Astrocyte (in vitro differentiated cells and primary cell): Measurements from ENCODE around the gene RNF207. TPM values are rescaled to one million over a fixed set of nuclear protein-coding genes. Genes with fewer than 3 reads are reported as not detected.

Source experiments
- DNase-seq: peaks from one replicate; pipeline ENCODE4 v3.0.0-alpha.2; 2010; ENCODE audit warnings: low read depth
- FAIRE-seq: peaks from 2 replicates; lab custom pipeline; 2011; peaks lifted over from hg19 to GRCh38; lab: Jason Lieb, UNC
- H2AFZ ChIP-seq: 2 replicates; pipeline ENCODE4 v1.6.0; 2012; ENCODE audit warnings: low read depth, low read length, inconsistent platforms
- H3K27ac ChIP-seq: 2 replicates; pipeline ENCODE4 v1.5.1; 2011; ENCODE audit warnings: low read depth, low read length, inconsistent platforms
- H3K27me3 ChIP-seq: 2 replicates; pipeline ENCODE4 v1.6.0; 2011; ENCODE audit warnings: low read length, inconsistent platforms; ENCODE audit not compliant: insufficient read depth
- H3K36me3 ChIP-seq: 2 replicates; pipeline ENCODE4 v1.5.1; 2011; ENCODE audit warnings: low read length, inconsistent platforms; ENCODE audit not compliant: insufficient read depth
- H3K4me1 ChIP-seq: 2 replicates; pipeline ENCODE4 v1.5.1; 2011; ENCODE audit warnings: low read length, inconsistent platforms; ENCODE audit not compliant: insufficient read depth
- H3K4me2 ChIP-seq: 2 replicates; pipeline ENCODE4 v1.6.0; 2012; ENCODE audit warnings: low read length, inconsistent platforms
- H3K4me3 ChIP-seq: 2 replicates; pipeline ENCODE4 v1.5.1; 2011; ENCODE audit warnings: low read depth, mild to moderate bottlenecking, low read length, inconsistent platforms; ENCODE audit not compliant: insufficient read depth
- H3K79me2 ChIP-seq: 2 replicates; pipeline ENCODE4 v1.6.0; 2012; ENCODE audit warnings: mild to moderate bottlenecking, low read length, inconsistent platforms; ENCODE audit not compliant: insufficient read depth
- H3K9ac ChIP-seq: 2 replicates; pipeline ENCODE4 v1.6.0; 2012; ENCODE audit warnings: mild to moderate bottlenecking, low read length, inconsistent platforms
- H3K9me3 ChIP-seq: 2 replicates; pipeline ENCODE4 v1.5.1; 2012; ENCODE audit warnings: low read depth, mild to moderate bottlenecking, low read length, inconsistent platforms; ENCODE audit not compliant: insufficient read depth
- H4K20me1 ChIP-seq: 2 replicates; pipeline ENCODE4 v1.6.0; 2012; ENCODE audit warnings: low read length, inconsistent platforms; ENCODE audit not compliant: insufficient read depth
- H3K27ac Mint-ChIP-seq: one replicate; pipeline ENCODE4 v1.8.0; 2021; ENCODE audit warnings: mild to moderate bottlenecking, mixed read lengths; ENCODE audit not compliant: unreplicated experiment
- H3K27me3 Mint-ChIP-seq: one replicate; pipeline ENCODE4 v1.8.0; 2021; ENCODE audit warnings: low read depth, mixed read lengths; ENCODE audit not compliant: unreplicated experiment
- H3K36me3 Mint-ChIP-seq: one replicate; pipeline ENCODE4 v1.8.0; 2021; ENCODE audit warnings: low read depth, mixed read lengths; ENCODE audit not compliant: unreplicated experiment
- H3K4me1 Mint-ChIP-seq: one replicate; pipeline ENCODE4 v1.8.0; 2021; ENCODE audit warnings: low read depth, mixed read lengths; ENCODE audit not compliant: unreplicated experiment
- H3K4me3 Mint-ChIP-seq: one replicate; pipeline ENCODE4 v1.8.0; 2021; ENCODE audit warnings: mild to moderate bottlenecking, moderate library complexity, mixed read lengths; ENCODE audit not compliant: unreplicated experiment
- H3K9me3 Mint-ChIP-seq: one replicate; pipeline ENCODE4 v1.8.0; 2021; ENCODE audit warnings: mild to moderate bottlenecking, mixed read lengths; ENCODE audit not compliant: unreplicated experiment
- CTCF ChIP-seq: IDR thresholded peaks from 2 replicates; pipeline ENCODE4 v1.5.1; 2011; ENCODE audit warnings: low read depth, mild to moderate bottlenecking, inconsistent platforms, low read length, moderate library complexity; ENCODE audit not compliant: insufficient read depth
- EZH2 ChIP-seq: IDR thresholded peaks from 2 replicates; pipeline ENCODE4 v1.6.1; 2012; ENCODE audit warnings: mild to moderate bottlenecking, low read length, inconsistent platforms; ENCODE audit not compliant: insufficient read depth
- total RNA-seq: library from RNA; stranded (reverse); gene quantifications from 2 replicates; pipeline ENCODE4 v1.2.1, GENCODE V29; 2021

RNF207 gene
- total RNA-seq, 1 donor from 2014 or later: 4.7 TPM

- Histone ChIP-seq H3K9me3 (no peaks in the 10 kb centered on the region), H3K4me3 (no peak overlapping the region), H3K36me3 (peaks cover 7% of the 10 kb centered on the region), H3K79me2 (no peaks in the 10 kb centered on the region), H3K4me2 (no peak overlapping the region), H3K27ac (no peak overlapping the region), H4K20me1 (peaks cover 26% of the 10 kb centered on the region), H3K27me3 (no peaks in the 10 kb centered on the region), H3K4me1 (peaks cover 15% of the 10 kb centered on the region), H2AFZ (no peak overlapping the region), H3K9ac (no peak overlapping the region)
- TF ChIP-seq EZH2: no peak
- TF ChIP-seq CTCF: no peak
- Mint-ChIP-seq H3K4me1 (peaks cover 3% of the 10 kb centered on the region), H3K27ac (no peak overlapping the region), H3K36me3 (peaks cover 17% of the 10 kb centered on the region), H3K27me3 (peaks cover 8% of the 10 kb centered on the region), H3K4me3 (no peak overlapping the region), H3K9me3 (no peaks in the 10 kb centered on the region)
- DNase-seq: no peak
- no peak for FAIRE-seq
These were observed 5.8 kb downstream of the RNF207 start for GRCh38 chr1:6211731-6212130.

GRCh38 chr1:6212193-6212959 lies 6.5 kb downstream of the RNF207 start:
- H3K4me3 Mint-ChIP-seq: no peak overlapping the region
- Histone ChIP-seq H3K27me3 (no peaks in the 10 kb centered on the region), H3K36me3 (peaks cover 7% of the 10 kb centered on the region), H3K4me2 (no peak overlapping the region), H3K4me3 (no peak overlapping the region), H3K27ac (no peak overlapping the region), H4K20me1 (peaks cover 20% of the 10 kb centered on the region), H3K79me2 (no peaks in the 10 kb centered on the region), H3K9ac (no peak overlapping the region), H3K4me1 (peaks cover 12% of the 10 kb centered on the region), H2AFZ (no peak overlapping the region), H3K9me3 (no peaks in the 10 kb centered on the region)
- FAIRE-seq: no peak
- H3K4me1 Mint-ChIP-seq: no peaks in the 10 kb centered on the region
- peaks cover 10% of the 10 kb centered on the region for H3K27me3 Mint-ChIP-seq
- no peak overlapping the region for H3K27ac Mint-ChIP-seq
- no peak for DNase-seq
- H3K36me3 Mint-ChIP-seq: peaks cover 22% of the 10 kb centered on the region
- TF ChIP-seq CTCF (no peak), EZH2 (no peak)
- H3K9me3 Mint-ChIP-seq: no peaks in the 10 kb centered on the region
